Right atrium auricular region (tissue), 2 donors: ENCODE results near the gene MYZAP. TPM values are rescaled to one million over a fixed set of nuclear protein-coding genes. Genes with fewer than 3 reads are reported as not detected.

ENCODE experiments used
- DNase-seq: peaks from one replicate; pipeline ENCODE4 v3.0.0-alpha.2; 2019; ENCODE audit warnings: low spot score
- H3K27ac ChIP-seq, 2 donors: fragments of 200-600 bp; sonication (generic); 1 replicate in 1 of 2; 2 replicates in 1 of 2; pipeline ENCODE4 v1.5.1; 2016 to 2019
- H3K27me3 ChIP-seq, 2 donors: fragments of 200-600 bp; sonication (generic); one replicate each; pipeline versions ENCODE4 v1.5.1 to v1.6.0; 2017 to 2019
- H3K36me3 ChIP-seq: fragments of 200-600 bp; sonication (generic); one replicate; pipeline ENCODE4 v1.5.1; 2016
- H3K4me1 ChIP-seq, 2 donors: fragments of 200-600 bp; sonication (generic); one replicate each; pipeline versions ENCODE4 v1.5.1 to v1.6.0; 2017 to 2019
- H3K4me3 ChIP-seq, 2 donors: fragments of 200-600 bp; sonication (generic); 1 replicate in 1 of 2; 2 replicates in 1 of 2; pipeline ENCODE4 v1.5.1; 2017 to 2019; ENCODE audit warnings: mild to moderate bottlenecking in 1 of 2, moderate library complexity in 1 of 2
- H3K9me3 ChIP-seq, 2 donors: fragments of 200-600 bp; sonication (generic); one replicate each; pipeline ENCODE4 v1.5.1; 2019
- total RNA-seq, 2 donors: library from RNA; depleted of rRNA; stranded (reverse); fragments of >200 nt; gene quantifications; one replicate each; pipeline ENCODE4 v1.1.0, GENCODE V29; 2016
- TF ChIP-seq, protein P1 (sequence below), 2 donors: fragments of 200-600 bp; sonication (generic); IDR thresholded peaks; one replicate each; pipeline ENCODE4 v1.5.1; 2019; ENCODE audit warnings: antibody characterized with exemption in 2 of 2

MYZAP gene
- total RNA-seq, 2 donors from 2014 or later: 305 to 491 TPM

DNA sequence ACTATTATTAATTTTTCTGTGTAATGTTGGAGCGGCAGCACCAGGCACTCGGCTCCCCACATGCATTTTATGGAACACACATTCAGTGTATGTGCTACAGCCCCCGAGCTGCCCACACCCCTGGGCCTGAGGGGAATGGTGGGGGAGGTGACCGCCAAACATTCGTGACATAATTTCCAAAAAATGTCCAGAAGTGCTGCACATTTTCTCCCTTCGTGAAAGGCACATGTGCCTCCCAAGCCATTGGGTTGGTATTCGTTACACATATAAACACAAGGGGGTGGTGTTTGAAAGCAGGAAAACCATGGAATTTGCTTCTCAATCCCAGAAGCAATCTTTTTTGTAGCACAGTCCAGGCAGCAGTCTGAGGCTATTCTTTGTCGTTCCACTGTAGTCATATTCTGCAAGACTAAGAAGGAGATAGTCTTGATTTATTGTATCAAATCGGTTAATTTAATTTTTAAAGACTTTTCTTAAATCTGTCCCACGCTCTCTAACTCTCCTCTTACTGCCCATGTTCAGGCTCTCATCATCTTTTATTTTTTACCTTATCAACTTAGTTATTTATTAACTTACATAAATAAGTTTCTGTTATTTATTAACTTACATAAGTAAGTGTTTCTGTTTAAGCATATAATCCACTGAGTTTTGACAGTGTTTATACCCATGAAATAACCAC is 75.6 kb downstream of the MYZAP start:
- Histone ChIP-seq H3K27ac (peak overlapping the region; percentile 30 to 32), H3K9me3 (no peaks in the 10 kb centered on the region), H3K4me1 (peaks cover 0 to 12% of the 10 kb centered on the region in 2 donors), H3K27me3 (no peaks in the 10 kb centered on the region), H3K4me3 (no peak overlapping the region), H3K36me3 (peaks cover 35% of the 10 kb centered on the region)
- no peak for DNase-seq
- TF ChIP-seq, protein P1, sequence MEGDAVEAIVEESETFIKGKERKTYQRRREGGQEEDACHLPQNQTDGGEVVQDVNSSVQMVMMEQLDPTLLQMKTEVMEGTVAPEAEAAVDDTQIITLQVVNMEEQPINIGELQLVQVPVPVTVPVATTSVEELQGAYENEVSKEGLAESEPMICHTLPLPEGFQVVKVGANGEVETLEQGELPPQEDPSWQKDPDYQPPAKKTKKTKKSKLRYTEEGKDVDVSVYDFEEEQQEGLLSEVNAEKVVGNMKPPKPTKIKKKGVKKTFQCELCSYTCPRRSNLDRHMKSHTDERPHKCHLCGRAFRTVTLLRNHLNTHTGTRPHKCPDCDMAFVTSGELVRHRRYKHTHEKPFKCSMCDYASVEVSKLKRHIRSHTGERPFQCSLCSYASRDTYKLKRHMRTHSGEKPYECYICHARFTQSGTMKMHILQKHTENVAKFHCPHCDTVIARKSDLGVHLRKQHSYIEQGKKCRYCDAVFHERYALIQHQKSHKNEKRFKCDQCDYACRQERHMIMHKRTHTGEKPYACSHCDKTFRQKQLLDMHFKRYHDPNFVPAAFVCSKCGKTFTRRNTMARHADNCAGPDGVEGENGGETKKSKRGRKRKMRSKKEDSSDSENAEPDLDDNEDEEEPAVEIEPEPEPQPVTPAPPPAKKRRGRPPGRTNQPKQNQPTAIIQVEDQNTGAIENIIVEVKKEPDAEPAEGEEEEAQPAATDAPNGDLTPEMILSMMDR (IDR thresholded peaks at IDR 0.05): peak; percentile 10 to 62

DNA sequence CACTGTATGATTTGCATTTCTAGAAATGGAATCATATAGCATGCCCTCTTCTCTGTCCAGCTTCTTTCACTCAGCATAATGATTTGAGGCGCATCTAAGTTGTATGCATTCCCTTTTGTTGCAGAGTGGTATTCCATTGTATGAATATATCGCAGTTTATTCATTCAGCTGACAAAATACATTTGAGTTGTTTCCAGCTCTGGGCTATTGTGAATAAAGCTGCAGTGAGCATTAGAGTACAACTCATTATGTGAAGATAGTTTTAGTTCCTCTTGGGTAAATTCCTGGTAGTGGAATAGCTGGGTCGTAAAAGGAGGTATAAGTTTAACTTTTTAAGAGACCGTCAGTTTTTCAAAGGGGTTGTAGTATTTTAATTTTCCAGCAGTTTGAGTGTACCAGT is 76.3 kb downstream of the MYZAP start:
- Histone ChIP-seq H3K4me1 (peaks cover 0 to 10% of the 10 kb centered on the region in 2 donors), H3K27ac (peak overlapping the region in 1 of 2 donors; percentile 30), H3K27me3 (no peaks in the 10 kb centered on the region), H3K9me3 (no peaks in the 10 kb centered on the region), H3K4me3 (no peak overlapping the region), H3K36me3 (peaks cover 28% of the 10 kb centered on the region)
- TF ChIP-seq, protein P1 (IDR thresholded peaks at IDR 0.05): no peak
- no peak for DNase-seq

DNA sequence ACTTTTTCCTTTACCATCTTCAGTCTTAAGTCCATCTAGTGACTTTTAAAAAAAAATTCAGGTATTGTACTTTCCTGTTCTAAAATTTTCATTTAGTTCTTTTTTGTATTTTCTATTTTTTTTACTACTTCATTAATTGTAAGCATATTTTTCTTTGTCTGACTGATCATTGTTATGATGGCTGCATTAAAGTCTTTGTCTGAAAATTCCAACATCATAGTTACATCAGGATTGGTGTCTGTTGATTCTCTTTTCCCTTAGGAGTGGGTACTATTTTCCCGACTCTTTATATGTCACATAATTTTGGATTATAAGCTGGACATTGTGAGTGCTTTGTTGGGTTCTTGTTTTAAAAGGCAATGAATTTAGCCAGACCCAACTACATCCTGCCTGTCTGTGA is 79.9 kb downstream of the MYZAP start:
- Histone ChIP-seq H3K4me3 (no peak overlapping the region), H3K4me1 (peaks cover 0 to 20% of the 10 kb centered on the region in 2 donors), H3K36me3 (peaks cover 25% of the 10 kb centered on the region), H3K27me3 (no peaks in the 10 kb centered on the region), H3K9me3 (no peaks in the 10 kb centered on the region), H3K27ac (no peak overlapping the region)
- TF ChIP-seq, protein P1 (IDR thresholded peaks at IDR 0.05): no peak
- no peak for DNase-seq

DNA sequence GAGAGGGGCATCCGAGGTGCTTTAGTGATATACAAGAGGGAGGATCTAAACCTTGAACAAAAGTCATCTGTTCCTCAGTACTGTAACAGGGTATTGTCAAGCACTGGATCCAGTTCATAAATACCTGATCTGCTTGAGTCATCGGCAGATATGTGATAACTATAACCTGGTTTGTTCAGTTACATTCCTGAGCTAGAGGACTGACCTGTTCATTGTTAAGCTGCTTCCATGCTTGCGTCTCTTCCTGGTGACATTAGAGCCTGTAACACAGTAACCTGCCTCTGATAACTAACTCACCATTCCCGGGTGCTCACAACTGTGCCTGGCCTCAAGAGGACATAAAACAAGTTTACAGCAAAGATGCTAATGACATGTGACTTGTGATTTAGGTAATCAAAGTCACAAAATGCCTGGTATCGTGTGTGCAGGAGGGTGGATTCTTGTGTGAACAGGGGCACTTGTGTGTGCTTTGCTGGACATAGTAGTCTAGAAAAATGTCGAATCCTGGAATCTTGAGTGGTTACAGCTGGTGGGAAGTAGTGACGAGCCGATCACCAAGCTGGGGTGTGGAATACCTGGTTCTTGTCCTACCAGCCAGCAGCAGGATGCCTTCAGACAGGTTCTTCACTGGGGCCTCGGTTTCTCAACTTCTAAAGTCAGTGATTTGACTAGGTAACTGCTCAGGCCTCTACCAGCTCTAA is 83.9 kb downstream of the MYZAP start:
- H3K36me3 ChIP-seq: peaks cover 14% of the 10 kb centered on the region
- peaks cover 0 to 21% of the 10 kb centered on the region in 2 donors for H3K4me1 ChIP-seq
- H3K27ac ChIP-seq: no peak overlapping the region
- no peaks in the 10 kb centered on the region for H3K27me3 ChIP-seq
- TF ChIP-seq, protein P1 (IDR thresholded peaks at IDR 0.05): no peak
- no peak for DNase-seq
- H3K9me3 ChIP-seq: no peaks in the 10 kb centered on the region
- no peak overlapping the region for H3K4me3 ChIP-seq

DNA sequence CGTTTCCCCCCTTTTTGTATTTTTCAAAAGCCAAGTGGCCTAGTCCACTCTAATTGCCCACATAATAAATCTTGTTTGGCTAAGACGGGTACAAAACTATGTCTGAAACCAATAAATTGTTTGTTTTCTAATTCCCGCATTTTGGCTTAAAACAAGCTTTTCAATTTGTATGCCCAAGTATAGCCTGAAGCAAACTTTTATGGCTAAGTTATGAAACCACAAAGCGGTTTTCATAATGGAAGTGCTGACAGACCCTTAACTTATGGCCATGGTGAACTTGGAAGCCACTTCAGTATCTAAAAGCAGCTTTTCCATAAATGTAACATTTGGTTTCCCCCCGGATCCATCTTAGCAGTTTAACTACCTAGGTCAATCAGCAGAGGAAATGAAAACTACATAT is 84.9 kb downstream of the MYZAP start:
- H3K9me3 ChIP-seq: no peaks in the 10 kb centered on the region
- TF ChIP-seq, protein P1 (IDR thresholded peaks at IDR 0.05): no peak
- H3K4me3 ChIP-seq: no peak overlapping the region
- DNase-seq: no peak
- no peaks in the 10 kb centered on the region for H3K27me3 ChIP-seq
- peaks cover 14% of the 10 kb centered on the region for H3K36me3 ChIP-seq
- H3K27ac ChIP-seq: no peak overlapping the region
- H3K4me1 ChIP-seq: peaks cover 0 to 31% of the 10 kb centered on the region in 2 donors
